HG03025 (cell line): Measurements from ENCODE around the gene DNAAF5.
"Not testable (repeated sequence)": the region's sequence is repeated elsewhere in the genome, so short reads cannot be mapped to it uniquely, and the experiment has no call there.

ENCODE experiments used
- ATAC-seq: cut with Tn5 transposase; IDR thresholded peaks from one replicate; pipeline ENCODE4 v1.9.1; 2021; ENCODE audit warnings: mild to moderate bottlenecking, moderate library complexity; ENCODE audit not compliant: unreplicated experiment, low FRiP score

The DNAAF5 gene

GRCh38 chr7:780081-780480 lies 53.6 kb downstream of the DNAAF5 start:
- ATAC-seq = no peak

- no peak for ATAC-seq
Measured at GRCh38 chr7:780516-780915, 54.0 kb downstream of the DNAAF5 start.

GRCh38 chr7:781186-781849 lies 54.8 kb downstream of the DNAAF5 start:
- ATAC-seq = no peak

GRCh38 chr7:781936-782529 lies 55.5 kb downstream of the DNAAF5 start:
- ATAC-seq = no peak

GRCh38 chr7:782718-783449 lies 56.4 kb downstream of the DNAAF5 start:
- no peak for ATAC-seq

GRCh38 chr7:783556-784490 lies 57.3 kb downstream of the DNAAF5 start:
- ATAC-seq = no peak

- ATAC-seq = no peak
Measured at GRCh38 chr7:784971-785370, 58.5 kb downstream of the DNAAF5 start.

- ATAC-seq = no peak
Measured at GRCh38 chr7:785416-785815, 58.9 kb downstream of the DNAAF5 start.

GRCh38 chr7:786472-787255 lies 60.2 kb downstream of the DNAAF5 start:
- no peak for ATAC-seq

GRCh38 chr7:787332-788240 lies 61.1 kb downstream of the DNAAF5 start:
- no peak for ATAC-seq

- no peak for ATAC-seq
Measured at GRCh38 chr7:791519-791918, 65.0 kb downstream of the DNAAF5 start.

GRCh38 chr7:794207-794606 lies 67.7 kb downstream of the DNAAF5 start:
- ATAC-seq = no peak

GRCh38 chr7:794671-795329 lies 68.3 kb downstream of the DNAAF5 start:
- no peak for ATAC-seq

- not testable (repeated sequence) for ATAC-seq
Measured at GRCh38 chr7:796434-797169, 70.1 kb downstream of the DNAAF5 start.

- no peak for ATAC-seq
Measured at GRCh38 chr7:798921-799470, 72.5 kb downstream of the DNAAF5 start.

- ATAC-seq = no peak
Measured at GRCh38 chr7:800692-801091, 74.2 kb downstream of the DNAAF5 start.

GRCh38 chr7:801351-801750 lies 74.9 kb downstream of the DNAAF5 start:
- ATAC-seq = not testable (repeated sequence)
